GM18505 (cell line): Measurements from ENCODE around the gene CHRM4.

Experiments used
- ATAC-seq: cut with Tn5 transposase; IDR thresholded peaks from one replicate; pipeline ENCODE4 v1.9.1; 2021; ENCODE audit not compliant: unreplicated experiment
- POLR2A ChIP-seq: IDR thresholded peaks from 4 replicates; pipeline ENCODE4 v1.6.1; 2011; ENCODE audit warnings: borderline replicate concordance; ENCODE audit not compliant: insufficient read depth, insufficient read length; ENCODE audit errors: extremely low read depth

The CHRM4 gene

GRCh38 chr11:46417711-46418110 is 26.1 kb upstream of the CHRM4 start:
- ATAC-seq, result no peak
- no peak for TF ChIP-seq POLR2A

- no peak for TF ChIP-seq POLR2A
- ATAC-seq, result no peak
Observed at GRCh38 chr11:46414879-46415278, 23.3 kb upstream of the CHRM4 start.

- ATAC-seq, result no peak
- TF ChIP-seq POLR2A, result no peak
Observed at GRCh38 chr11:46414466-46414796, 22.9 kb upstream of the CHRM4 start.

- no peak for ATAC-seq
- TF ChIP-seq POLR2A, result no peak
Observed at GRCh38 chr11:46413760-46414465, 22.3 kb upstream of the CHRM4 start.

- no peak for TF ChIP-seq POLR2A
- no peak for ATAC-seq
Observed at GRCh38 chr11:46410021-46410420, 18.4 kb upstream of the CHRM4 start.

GRCh38 chr11:46408407-46408986 is 16.9 kb upstream of the CHRM4 start:
- TF ChIP-seq POLR2A, result no peak
- ATAC-seq, result no peak

- TF ChIP-seq POLR2A, result no peak
- no peak for ATAC-seq
Observed at GRCh38 chr11:46407635-46408034, 16.1 kb upstream of the CHRM4 start.

- ATAC-seq, result no peak
- no peak for TF ChIP-seq POLR2A
Observed at GRCh38 chr11:46404476-46405017, 13.0 kb upstream of the CHRM4 start.

GRCh38 chr11:46402957-46403902 is 11.7 kb upstream of the CHRM4 start:
- TF ChIP-seq POLR2A, result no peak
- no peak for ATAC-seq

- TF ChIP-seq POLR2A, result no peak
- no peak for ATAC-seq
Observed at GRCh38 chr11:46397526-46397925, 6.0 kb upstream of the CHRM4 start.

- TF ChIP-seq POLR2A, result no peak
- no peak for ATAC-seq
Observed at GRCh38 chr11:46393759-46394158, 2.2 kb upstream of the CHRM4 start.

- ATAC-seq, result no peak
- TF ChIP-seq POLR2A, result no peak
Observed at GRCh38 chr11:46393231-46393616, 1.6 kb upstream of the CHRM4 start.

GRCh38 chr11:46392421-46393230 is 1.1 kb upstream of the CHRM4 start:
- TF ChIP-seq POLR2A, result no peak
- peak; percentile 61 for ATAC-seq

- ATAC-seq, result no peak
- no peak for TF ChIP-seq POLR2A
Observed at GRCh38 chr11:46391186-46391577, 394 bp downstream of the CHRM4 start.
